GM12892 (cell line): ENCODE results near the gene CAPN5.

Experiments
- POLR2A ChIP-seq: IDR thresholded peaks from 2 replicates; pipeline ENCODE4 v1.6.1; 2011; ENCODE audit warnings: low read depth, low read length, control low read depth
- POLR2AphosphoS5 ChIP-seq: IDR thresholded peaks from 2 replicates; pipeline ENCODE4 v1.6.1; 2011; ENCODE audit warnings: low read depth, low read length, control low read depth
- TAF1 ChIP-seq: IDR thresholded peaks from 2 replicates; pipeline ENCODE4 v1.6.1; 2011; ENCODE audit warnings: low read depth, mild to moderate bottlenecking, control low read depth, low read length, borderline replicate concordance

DNA sequence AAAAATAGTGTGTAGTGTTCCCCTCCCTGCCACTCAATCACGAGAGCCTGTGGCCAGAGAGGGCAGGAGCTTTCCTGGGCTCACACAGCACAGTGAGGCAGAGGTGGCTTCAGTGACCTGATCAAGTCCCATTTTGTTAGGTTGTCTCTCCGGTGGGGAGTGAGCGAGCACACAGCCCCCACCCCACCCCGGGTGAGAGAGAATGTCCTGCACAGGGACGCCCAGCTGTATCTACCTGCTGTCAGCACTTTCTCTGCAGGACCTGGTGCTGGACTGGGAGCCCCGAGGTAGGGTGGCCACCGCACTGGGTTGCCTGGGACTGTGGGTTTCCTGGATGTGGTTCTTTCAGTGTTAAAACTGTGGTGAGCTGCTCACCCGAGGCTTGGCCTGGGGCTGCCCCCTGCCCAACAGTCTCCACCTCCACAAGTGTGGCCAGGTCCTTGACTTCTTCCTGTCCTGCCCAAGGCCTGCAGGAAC is 6.1 kb downstream of the CAPN5 start:
- TF ChIP-seq POLR2A (no peak), TAF1 (no peak), POLR2AphosphoS5 (no peak)
